Right hindlimb (tissue), 1 donor: ENCODE measurements around the gene ICAM2.
A peak's percentile ranks its signal among the peaks of the same experiment; 100 is the strongest.
"Not testable (repeated sequence)": the region's sequence is repeated elsewhere in the genome, so short reads cannot be mapped to it uniquely, and the experiment has no call there.

Source experiments
- DNase-seq: peaks from one replicate; pipeline ENCODE4 v3.0.0-alpha.2; 2018

ICAM2 gene

GRCh38 chr17:63993368-63993985, 27.0 kb downstream of the ICAM2 start:
- DNase-seq = no peak

- no peak for DNase-seq
Observed at GRCh38 chr17:63991611-63992010, 28.8 kb downstream of the ICAM2 start.

- no peak for DNase-seq
Observed at GRCh38 chr17:63989622-63990345, 30.6 kb downstream of the ICAM2 start.

DNA sequence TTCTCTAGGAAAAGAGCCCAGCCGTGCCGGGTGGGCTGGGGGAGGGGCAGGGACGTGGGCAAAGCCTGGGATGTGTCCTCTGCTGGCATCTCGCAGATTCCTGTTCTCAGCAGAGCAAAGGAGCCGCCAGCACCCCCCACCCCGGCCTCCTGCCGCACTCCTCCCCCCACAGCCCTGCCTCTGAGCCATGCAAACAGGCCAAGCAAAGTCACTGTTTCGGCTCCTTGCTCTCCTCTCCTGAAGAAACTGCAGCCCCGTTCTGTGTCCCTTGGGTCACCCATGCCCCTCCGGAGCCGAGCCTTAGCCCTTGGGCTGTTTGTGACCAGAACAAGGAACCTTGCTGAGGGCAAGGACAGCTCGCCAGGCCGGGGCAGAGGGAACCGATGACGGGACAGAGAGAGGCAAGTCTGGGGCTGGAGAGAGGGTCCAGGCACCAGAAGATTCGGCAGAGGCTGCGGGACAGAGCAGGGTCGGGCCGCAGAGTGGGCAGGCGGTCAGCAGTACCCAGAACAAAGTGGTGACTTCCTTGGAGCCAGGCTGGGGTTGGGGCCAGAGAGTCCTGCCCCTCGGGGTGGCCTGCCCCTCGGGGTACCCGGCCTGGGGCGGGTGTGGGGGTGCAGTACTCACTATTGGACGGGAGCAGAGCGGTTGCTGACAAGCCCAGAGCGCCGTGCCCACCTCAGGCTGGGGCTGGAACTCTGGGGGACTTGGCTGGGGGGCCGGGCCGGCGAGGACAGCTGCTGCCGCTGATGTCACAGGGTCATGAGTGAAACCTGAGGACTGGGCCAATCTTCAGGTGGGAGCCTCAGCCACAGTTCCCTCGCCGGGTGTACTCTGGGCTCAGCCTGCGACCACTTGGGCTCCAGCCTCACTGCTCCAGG, 31.5 kb downstream of the ICAM2 start:
- peak; percentile 82 for DNase-seq

- DNase-seq = no peak
Observed at GRCh38 chr17:63988127-63988478, 32.3 kb downstream of the ICAM2 start.

- peak; percentile 14 for DNase-seq
Observed at GRCh38 chr17:63987221-63988126, 33.0 kb downstream of the ICAM2 start.

DNA sequence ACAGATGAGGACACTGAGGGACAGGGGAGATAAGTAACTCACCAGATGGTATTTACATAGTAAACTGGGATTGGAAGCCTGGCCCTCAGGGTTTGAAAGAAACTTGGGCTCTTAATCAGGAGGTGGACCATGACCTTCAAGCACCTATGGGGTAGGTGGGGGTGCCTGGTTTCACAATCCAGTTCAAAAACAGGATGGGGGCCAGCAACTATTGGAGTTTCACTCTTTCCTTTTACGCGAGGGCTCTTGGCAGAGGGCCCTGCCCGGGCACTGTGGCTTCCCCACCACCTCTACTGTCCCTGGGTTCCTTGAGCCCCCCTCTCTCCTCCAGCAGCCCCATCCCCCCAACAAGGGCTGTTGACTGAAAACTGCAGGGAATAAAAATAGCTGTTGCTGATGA, 33.6 kb downstream of the ICAM2 start:
- DNase-seq = no peak

- DNase-seq = no peak
Observed at GRCh38 chr17:63985387-63986140, 34.9 kb downstream of the ICAM2 start.

GRCh38 chr17:63984651-63985386, 35.6 kb downstream of the ICAM2 start:
- DNase-seq = peak; percentile 83

DNA sequence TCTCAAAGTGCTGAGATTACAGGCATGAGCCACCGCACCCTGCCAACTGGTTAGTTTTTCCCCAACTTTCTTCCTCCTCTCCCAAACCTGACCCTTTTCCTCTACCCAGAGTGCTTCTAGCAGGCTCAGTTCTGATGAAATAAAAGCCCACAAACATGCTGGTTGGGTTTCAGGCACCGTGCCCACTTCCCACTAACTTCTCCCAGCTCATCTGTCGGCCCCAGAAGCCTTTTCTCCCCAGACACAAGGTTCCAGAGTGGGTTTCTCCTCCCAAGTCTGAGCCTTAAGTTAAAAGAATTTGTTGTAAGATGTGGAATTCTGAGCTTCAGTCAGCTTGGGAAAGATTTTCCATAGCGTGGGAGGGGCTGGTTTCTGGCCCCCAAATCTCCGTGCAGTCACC, 36.2 kb downstream of the ICAM2 start:
- DNase-seq = no peak

DNA sequence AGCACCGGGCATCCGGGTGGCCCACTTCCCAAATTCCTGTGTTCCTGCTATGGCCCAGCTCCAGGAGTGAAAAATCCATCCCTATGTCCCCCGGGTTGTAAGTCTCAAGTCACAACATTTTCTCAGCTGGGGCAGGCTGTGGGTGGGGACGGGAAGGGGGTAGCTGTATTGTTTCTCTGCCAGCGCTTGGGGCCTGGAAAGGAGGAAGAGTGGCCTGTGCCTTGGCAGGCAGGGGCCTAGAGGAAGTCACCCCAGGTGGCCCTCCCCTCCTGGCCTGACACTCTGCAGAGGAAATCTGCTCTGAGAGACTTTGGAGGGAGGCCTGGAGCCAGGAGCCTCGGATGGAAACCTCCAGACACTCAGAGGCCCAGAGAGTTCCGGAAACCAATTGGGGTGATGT, 37.1 kb downstream of the ICAM2 start:
- DNase-seq = peak; percentile 71

GRCh38 chr17:63982641-63983040, 37.8 kb downstream of the ICAM2 start:
- DNase-seq = not testable (repeated sequence)

DNA sequence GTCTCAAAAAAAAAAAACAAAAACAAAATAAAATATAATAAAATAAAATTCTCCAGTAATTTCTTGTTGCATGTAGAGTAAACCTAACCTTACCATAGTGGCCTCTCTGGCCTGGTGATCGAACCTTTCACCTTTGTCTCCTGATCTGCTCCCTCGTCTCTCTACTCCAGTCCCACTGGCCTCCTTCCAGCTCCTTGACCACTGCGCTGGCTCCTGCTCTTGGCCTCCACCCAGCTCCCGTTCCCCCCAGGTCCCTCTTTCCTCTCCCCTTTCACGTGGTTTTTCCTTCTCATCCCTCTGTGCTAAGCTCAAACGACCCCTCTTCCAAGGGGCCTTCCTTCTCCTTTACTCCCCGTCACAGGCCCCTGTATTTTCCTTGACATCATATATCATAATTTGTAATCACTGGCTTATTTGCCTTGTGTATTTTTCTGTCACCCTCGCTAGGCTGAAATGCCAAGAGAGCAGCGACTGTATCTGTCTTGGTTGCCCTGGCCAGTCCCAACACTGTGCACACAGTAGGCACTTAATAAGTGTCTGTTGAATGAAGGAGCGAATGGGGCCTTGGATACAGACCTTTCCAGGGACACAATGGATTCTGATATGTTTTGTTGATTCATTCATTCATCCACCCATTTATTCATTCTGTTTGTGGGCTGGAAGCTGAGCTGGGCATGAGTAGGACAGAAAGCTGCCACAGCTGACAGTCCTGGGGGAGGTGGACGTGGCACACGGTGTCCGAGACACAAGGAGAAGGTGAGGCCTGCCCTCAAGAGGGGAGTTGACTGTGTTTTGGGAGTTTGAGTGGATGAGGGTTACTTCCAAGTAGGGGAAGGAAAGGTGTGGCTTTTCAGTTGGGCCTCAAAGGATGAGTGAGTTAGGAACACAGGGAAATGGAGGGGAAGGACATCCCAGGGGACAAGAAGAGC, 41.9 kb downstream of the ICAM2 start:
- no peak for DNase-seq

DNA sequence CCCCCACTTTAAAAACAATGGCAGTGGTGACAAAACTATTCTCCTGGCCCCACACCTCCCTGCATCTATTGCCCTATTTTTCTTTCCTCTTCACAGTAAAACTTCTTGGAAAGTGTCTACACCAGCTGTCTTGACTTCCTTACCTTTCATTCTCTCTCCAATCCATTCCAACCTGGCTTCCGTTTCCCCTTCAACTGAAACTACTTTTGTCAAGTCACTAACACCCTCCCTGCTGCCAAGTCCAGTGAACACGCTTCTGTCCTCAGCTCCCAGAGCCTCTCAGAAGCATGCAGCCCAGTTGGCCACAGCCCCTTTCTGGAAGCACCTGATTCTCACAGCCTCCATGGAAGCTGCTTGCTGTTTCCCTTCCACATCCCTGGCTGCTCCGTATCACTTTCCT, 43.7 kb downstream of the ICAM2 start:
- DNase-seq = no peak

DNA sequence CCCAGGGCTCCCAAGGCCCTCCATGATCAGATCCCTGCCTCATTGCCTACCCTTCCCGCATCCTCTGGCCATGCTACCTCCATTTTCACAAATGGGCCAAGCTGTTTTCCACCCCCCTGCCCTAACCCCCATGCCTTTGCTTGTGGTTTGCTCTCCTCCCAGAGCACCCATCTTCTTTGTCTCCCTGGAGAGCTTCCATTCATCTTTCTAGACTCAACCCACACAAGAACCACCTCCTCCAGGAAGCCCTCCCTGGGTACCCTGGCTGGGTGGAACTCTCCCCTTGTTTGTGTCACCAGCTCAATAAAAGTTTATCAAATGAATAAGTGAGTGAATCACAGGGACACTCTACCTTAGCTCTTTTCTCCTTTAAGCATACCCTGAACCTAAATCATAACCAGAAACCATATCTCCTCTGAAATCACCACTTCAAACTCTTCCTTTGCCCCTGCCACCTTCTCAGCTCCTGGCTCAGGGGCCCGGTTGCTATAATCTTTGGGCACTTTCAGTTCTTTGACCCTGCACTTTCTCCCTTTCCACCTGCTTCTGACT, 44.8 kb downstream of the ICAM2 start:
- no peak for DNase-seq

DNA sequence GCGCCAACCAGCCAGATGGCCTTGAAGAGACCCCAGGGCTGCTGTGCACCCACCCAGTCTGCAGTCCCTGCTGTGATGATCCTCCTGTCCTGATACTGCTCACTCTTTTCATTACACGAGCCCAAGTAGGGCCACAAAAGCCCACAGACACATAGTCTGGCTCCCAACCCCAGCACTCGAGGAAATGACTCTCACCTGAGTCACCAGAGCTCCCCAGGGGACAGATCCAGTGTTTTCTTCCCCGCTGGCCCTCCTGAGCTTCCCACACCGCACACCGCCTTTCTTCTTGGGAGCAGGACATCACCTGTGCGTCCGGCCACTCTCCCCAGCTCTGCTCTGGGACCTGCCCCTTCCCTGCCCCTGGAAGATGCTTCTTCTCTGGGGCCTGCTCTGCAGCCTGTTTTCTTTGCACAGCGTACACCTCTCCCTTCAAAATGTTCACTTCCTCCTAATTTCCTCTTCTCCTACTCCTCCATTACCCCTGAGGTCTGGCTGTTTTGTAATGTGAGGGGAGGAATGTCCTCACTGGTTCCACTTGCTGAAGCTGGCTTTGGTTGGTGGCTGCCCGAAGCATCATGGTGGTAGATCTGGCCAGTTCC, 45.7 kb downstream of the ICAM2 start:
- DNase-seq = no peak

- DNase-seq = peak; percentile 51
Observed at GRCh38 chr17:63973930-63974593, 46.4 kb downstream of the ICAM2 start.

- DNase-seq = no peak
Observed at GRCh38 chr17:63973247-63973646, 47.2 kb downstream of the ICAM2 start.

GRCh38 chr17:63972796-63973195, 47.6 kb downstream of the ICAM2 start, which contains the start of gene SCN4A:
Gene SCN4A, minus strand, starts transcription at chr17:63972918. Its CDS starts 77 bp downstream, at chr17:63972841.
- DNase-seq = no peak
